Hypothalamus (tissue), 51 donors: ENCODE data around the gene GLRX5.

Experiments used
- DNase-seq, 51 donors: peaks; one replicate each; lab custom pipeline; 2025; lab: John Stamatoyannopoulos, UW

GLRX5 gene

DNA sequence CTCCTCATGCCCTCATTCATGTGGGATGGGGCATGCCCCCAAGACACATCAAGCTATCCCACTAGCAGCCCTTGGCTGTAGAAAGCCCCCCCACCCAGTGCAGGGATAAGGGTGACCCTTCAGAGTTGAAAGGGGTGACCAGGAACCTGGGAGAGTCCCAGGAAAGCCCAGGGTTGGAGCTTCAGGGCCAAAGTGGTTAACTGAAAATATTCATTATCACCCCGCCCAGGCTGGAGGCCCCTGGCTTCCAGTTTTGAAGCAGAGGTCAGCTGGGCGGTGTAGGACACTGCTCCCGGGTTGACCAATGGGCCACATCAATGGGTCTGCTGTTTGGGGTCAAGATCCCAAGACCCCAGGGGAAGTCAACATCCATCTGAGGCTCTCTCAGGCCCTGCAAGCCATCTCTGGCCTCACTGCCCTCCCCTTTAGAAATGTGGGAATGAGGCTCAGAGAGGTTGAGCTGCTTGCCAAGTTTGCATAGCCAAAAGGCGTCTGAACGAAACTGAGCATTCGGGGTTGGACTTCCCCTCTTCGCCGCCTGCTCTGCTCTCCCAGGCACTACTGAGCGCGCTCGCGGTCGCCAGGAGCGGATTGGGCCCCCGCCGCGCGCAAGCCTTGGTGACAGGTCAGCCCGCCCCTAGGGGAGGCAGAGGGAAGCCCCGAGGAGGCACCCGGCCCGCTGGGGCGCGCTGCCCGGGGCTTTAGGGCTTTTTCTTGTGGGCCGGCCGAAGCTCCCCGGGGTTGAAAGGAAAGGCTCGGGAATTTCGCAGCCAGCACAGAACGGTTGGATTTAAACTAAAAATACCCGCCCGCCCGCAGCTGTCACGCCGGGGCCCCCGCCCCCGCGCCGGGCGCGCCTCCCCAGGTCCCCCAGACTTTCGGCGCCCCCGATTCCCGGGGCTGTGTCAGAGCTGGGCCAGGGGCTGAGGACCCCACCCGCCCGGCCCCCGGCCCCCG lies 19.0 kb upstream of the GLRX5 start:
- DNase-seq, result peak in 42 of 51 donors; percentile 30 to 82 (median 52)

- DNase-seq, result peak in 7 of 51 donors; percentile 33 to 59 (median 45)
Measured at GRCh38 chr14:95516554-95517181, 18.2 kb upstream of the GLRX5 start, which contains the start of gene SYNE3. Gene SYNE3, minus strand, starts transcription at chr14:95516650. Its CDS starts 40,829 bp downstream, at chr14:95475821.

GRCh38 chr14:95518045-95518751 lies 16.7 kb upstream of the GLRX5 start:
- DNase-seq, result peak in 1 of 51 donors; percentile 46

- DNase-seq, result no peak
Measured at GRCh38 chr14:95519699-95520098, 15.2 kb upstream of the GLRX5 start.

DNA sequence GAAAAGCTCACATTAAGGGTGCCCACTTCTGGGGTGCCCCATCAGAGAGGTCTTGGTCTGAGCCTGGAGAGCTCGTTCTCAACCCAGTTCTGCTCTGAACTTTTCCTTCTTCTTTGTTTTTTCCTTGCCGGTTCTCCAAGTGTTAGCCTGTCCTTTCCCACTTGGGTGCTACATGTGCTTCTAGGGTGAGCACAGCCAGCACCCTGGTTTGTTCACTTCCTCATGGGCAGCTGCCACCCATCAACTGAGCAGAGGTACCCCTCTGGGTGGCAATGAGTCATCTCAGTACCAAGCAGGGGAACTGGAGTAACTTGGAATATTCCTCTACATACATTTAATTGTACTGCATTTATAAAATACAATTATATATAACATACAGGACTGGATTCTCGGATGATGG lies 14.5 kb upstream of the GLRX5 start:
- DNase-seq, result peak in 2 of 51 donors; percentile 21 to 23

- DNase-seq, result no peak
Measured at GRCh38 chr14:95521001-95521400, 13.8 kb upstream of the GLRX5 start.

GRCh38 chr14:95522116-95522515 lies 12.7 kb upstream of the GLRX5 start:
- DNase-seq, result no peak

DNA sequence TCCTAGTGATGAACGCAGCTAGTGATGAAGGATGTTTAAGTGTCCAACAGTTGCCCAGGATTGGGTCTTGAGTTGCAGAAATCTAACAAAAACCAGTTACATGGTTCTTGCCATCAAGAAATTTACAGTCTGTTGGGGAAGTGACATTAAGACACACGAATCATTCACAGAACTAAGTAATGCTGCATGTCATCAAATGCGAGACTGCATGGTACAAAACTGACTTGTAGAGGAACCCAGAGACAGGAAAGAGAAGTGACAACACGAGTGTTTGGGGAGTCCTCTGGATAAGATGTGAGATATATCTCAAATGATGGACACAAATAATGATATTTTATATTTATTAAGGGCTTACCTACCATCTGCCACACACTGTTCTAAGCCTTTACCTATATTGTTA lies 12.3 kb upstream of the GLRX5 start:
- DNase-seq, result no peak

DNA sequence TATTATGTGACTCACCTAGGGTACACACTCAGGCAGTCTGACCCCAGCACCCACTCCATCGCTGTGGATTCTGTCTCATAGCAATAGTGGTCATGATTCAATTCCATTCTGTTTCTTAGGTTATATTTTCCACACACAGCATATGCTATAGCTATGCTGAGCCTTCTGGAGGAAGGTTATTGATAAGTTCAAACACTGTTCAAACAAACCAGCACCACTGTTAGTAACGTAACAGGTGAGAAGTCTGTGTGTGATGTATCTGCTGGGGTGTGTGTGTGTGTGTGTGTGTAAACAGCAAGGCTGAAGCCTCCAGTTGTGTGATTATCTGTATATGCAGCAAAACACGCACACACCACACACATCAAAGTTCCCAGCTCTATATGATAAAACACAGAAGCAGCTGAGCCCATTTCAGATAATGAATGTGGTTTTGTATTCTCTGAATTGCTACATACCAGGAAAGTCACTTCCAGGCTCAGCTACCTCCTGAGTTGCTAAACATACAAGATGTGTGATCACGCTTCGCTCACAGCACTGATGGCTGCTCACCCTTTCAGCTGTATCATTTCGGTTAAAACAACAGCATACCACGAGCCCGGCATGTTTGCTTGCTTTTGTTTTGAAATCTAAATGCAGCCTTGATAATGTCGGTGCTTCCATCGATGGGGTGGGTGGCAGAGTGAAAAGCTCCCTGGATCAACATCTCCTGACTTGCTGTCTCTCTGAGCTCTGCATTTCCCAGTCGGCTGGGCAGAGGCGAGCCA lies 11.6 kb upstream of the GLRX5 start:
- DNase-seq, result no peak

GRCh38 chr14:95523815-95524448 lies 10.9 kb upstream of the GLRX5 start:
- DNase-seq, result no peak

- DNase-seq, result no peak
Measured at GRCh38 chr14:95524706-95525512, 9.9 kb upstream of the GLRX5 start.

DNA sequence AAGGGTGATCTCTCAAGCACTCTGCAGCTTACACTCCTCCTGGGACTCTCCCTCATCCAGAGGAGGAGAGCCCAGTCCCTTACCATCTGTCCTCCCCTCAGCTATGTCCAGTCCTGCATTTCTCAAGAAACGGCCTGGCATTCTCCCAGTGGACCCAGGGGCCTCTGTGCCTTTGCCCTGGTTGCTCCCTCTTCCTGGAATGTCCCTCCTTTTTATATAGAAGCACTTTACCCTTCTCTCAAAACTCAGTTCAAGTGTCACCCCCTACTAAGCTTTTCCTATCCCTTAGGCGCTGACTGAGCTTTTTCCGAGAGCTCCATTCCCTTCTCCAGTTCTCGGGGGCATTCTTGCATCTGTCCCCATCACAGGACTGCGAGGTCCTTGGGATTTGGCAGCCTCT lies 8.9 kb upstream of the GLRX5 start:
- no peak for DNase-seq

DNA sequence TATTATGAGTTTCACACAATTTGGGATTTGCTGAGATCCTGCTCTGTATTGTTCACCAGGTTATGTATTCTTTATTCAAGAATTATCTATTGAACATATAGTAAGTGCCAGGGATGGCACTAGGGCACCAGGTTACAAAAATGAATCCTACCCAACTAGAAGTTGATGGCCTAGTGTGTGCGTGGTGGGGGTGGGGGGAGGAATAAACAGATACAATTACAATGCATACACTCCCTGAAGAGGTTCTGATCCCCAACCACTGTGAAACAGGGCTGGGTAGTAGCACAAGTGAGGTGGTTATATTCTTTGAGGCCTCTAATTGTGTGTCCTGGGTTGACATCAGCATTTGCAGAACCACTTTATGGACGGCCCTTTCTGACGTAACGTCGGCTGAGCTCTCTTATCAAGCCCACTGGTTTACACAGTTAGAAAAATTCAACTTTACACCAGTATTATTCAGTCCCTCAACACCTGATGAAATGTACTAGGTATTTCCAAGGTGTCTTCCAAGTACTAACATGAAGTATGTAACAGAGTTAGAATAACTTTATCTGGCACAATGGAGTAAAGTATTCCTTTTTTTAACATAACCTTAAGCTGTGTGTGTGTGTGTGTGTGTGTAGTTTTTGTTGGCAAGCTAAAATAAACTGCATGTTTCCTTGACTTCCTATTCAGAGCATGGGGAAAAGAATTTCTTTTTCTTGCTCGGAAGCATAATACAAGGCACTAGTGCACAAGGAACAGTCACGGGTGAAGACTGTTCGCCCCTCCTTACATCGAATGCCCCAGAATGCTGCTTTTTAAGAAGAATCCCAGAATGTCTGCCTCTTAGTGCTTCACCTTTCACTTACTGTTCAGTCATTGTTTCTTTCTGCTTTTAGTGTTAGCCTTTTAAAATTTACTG lies 8.1 kb upstream of the GLRX5 start:
- no peak for DNase-seq

DNA sequence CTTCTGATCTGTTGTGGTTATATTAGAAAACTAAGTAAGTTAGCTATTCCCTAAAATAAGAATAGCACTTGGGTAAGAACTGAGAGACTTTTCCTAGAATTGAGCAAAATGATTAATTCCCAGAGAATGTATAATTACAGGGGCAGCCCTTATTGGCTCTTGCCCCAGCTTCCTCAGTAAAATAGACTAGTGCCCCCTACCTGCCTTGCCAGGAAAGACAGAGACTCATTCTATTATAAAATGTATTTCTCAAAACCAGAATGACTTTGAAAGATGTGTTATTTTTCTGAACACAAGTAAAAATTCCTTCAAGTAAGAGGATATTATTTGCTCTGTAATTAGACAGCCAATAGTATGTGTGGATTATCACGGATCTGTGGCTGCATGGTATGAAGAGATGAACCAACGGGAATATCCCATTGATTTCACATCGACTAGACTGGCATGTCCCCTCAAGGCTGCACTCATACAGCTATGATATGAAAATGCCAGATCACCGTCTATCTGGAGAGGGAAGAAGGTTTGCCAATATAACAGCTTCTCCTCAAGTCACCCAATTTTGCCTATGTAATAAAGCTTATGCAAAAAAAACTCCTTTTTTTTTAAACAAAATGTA lies 7.4 kb upstream of the GLRX5 start:
- DNase-seq, result peak in 16 of 51 donors; percentile 13 to 70 (median 38)

DNA sequence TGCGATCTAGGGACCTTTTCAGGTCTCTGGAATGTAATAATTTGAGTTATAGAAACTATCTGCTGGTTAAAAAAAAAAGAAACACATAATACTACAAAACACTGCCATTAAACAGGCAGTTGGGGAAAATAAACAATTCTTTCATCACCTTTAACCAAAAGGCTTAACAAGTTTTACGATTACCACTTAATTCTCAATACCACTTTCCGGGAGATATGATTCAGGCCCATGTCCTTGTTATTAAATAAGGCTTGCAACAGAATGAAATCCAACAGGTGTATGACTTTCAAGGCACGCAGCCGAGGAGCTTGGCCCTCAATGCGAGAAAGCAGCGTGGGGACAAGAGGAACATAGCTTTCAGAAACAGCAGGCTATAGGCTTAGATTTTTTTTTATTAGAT lies 5.6 kb upstream of the GLRX5 start:
- no peak for DNase-seq

GRCh38 chr14:95530473-95531276 lies 4.2 kb upstream of the GLRX5 start:
- no peak for DNase-seq

DNA sequence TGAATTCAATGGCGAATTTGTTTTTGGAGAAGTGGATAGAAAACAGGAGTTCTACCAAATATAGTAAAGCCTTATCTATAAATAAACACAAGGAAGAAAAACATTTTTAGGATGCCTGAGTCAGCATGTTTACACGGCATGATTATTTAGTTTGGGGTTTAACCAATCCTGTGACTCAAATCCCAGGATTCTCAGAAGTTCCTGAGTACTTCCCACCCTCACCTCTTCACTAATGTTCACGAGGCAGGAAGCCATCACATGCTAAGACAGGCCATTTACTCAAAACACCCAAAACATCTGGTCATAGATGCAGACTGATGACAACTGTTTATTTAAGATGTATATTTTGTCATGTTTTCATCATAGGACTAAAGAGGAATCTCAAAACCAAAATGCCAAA lies 3.4 kb upstream of the GLRX5 start:
- no peak for DNase-seq
